MM.1S (cell line): Measurements from ENCODE around the gene PDE10A.
"Not testable (repeated sequence)": the region's sequence is repeated elsewhere in the genome, so short reads cannot be mapped to it uniquely, and the experiment has no call there.

Experiments used
- DNase-seq: peaks from one replicate; pipeline ENCODE4 v3.0.0-alpha.2; 2015
- H2AFZ ChIP-seq: fragments of 300-600 bp; sonication (generic); 2 replicates; pipeline ENCODE4 v1.6.0; 2016; ENCODE audit warnings: antibody characterized with exemption, low read length
- H3F3A ChIP-seq: fragments of 300-600 bp; sonication (generic); 2 replicates; pipeline ENCODE4 v1.6.1; 2016; ENCODE audit warnings: mild to moderate bottlenecking, antibody characterized with exemption, low read length, moderate library complexity, mixed read lengths; ENCODE audit not compliant: insufficient read depth
- H3K27ac ChIP-seq: fragments of 300-600 bp; sonication (generic); 2 replicates; pipeline ENCODE4 v1.5.1; 2016; ENCODE audit warnings: mild to moderate bottlenecking, low read length
- H3K27me3 ChIP-seq: fragments of 300-600 bp; sonication (generic); replicated peaks from 2 replicates; pipeline ENCODE4 v1.6.0; 2016; ENCODE audit warnings: low read length; ENCODE audit not compliant: insufficient read depth
- H3K36me3 ChIP-seq: fragments of 300-600 bp; sonication (generic); replicated peaks from 2 replicates; pipeline ENCODE4 v1.6.1; 2016; ENCODE audit warnings: mild to moderate bottlenecking, low read length, mixed read lengths; ENCODE audit not compliant: insufficient read depth
- H3K4me1 ChIP-seq: fragments of 300-600 bp; sonication (generic); 2 replicates; pipeline ENCODE4 v1.6.1; 2016; ENCODE audit warnings: low read length, mixed read lengths
- H3K4me2 ChIP-seq: fragments of 300-600 bp; sonication (generic); 2 replicates; pipeline ENCODE4 v1.6.0; 2016; ENCODE audit warnings: low read depth, low read length
- H3K4me3 ChIP-seq: fragments of 300-600 bp; sonication (generic); 2 replicates; pipeline ENCODE4 v1.5.1; 2016; ENCODE audit warnings: low read length, mixed read lengths
- H3K79me2 ChIP-seq: fragments of 300-600 bp; sonication (generic); 2 replicates; pipeline ENCODE4 v1.6.1; 2016; ENCODE audit warnings: mixed run types, low read length, mixed read lengths
- H3K9ac ChIP-seq: fragments of 300-600 bp; sonication (generic); 2 replicates; pipeline ENCODE4 v1.6.1; 2016; ENCODE audit warnings: low read length, mixed read lengths
- H3K9me2 ChIP-seq: fragments of 300-600 bp; sonication (generic); replicated peaks from 2 replicates; pipeline ENCODE4 v1.6.1; 2016; ENCODE audit warnings: mild to moderate bottlenecking, low read length, mixed read lengths; ENCODE audit not compliant: insufficient read depth
- H3K9me3 ChIP-seq: fragments of 300-600 bp; sonication (generic); replicated peaks from 2 replicates; pipeline ENCODE4 v1.6.1; 2016; ENCODE audit warnings: mild to moderate bottlenecking, low read length, mixed read lengths; ENCODE audit not compliant: insufficient read depth
- H4K20me1 ChIP-seq: fragments of 300-600 bp; sonication (generic); 2 replicates; pipeline ENCODE4 v1.6.1; 2016; ENCODE audit warnings: mild to moderate bottlenecking, low read length, moderate library complexity, mixed read lengths; ENCODE audit not compliant: insufficient read depth
- CTCF ChIP-seq: fragments of 300-600 bp; sonication (generic); IDR thresholded peaks from 2 replicates; pipeline ENCODE4 v1.5.1; 2016; ENCODE audit warnings: antibody characterized with exemption, low read length, mixed read lengths
- EZH2 ChIP-seq: fragments of 300-600 bp; sonication (generic); optimal IDR thresholded peaks from 2 replicates; pipeline ENCODE3; 2017; ENCODE audit warnings: low read depth, mild to moderate bottlenecking, antibody characterized with exemption, low read length, mixed read lengths
- EZH2phosphoT487 ChIP-seq: fragments of 300-600 bp; sonication (generic); IDR thresholded peaks from 2 replicates; pipeline ENCODE4 v1.6.1; 2018; ENCODE audit warnings: antibody characterized with exemption, low read length

PDE10A gene

GRCh38 chr6:165511807-165512206, 151.2 kb downstream of the PDE10A start:
- no peaks in the 10 kb centered on the region for H3K9me2 ChIP-seq
- no peak overlapping the region for H2AFZ ChIP-seq
- no peaks in the 10 kb centered on the region for H3F3A ChIP-seq
- no peaks in the 10 kb centered on the region for H3K9me3 ChIP-seq
- no peak overlapping the region for H3K9ac ChIP-seq
- H3K79me2 ChIP-seq: no peaks in the 10 kb centered on the region
- H3K36me3 ChIP-seq: no peaks in the 10 kb centered on the region
- H3K27me3 ChIP-seq: no peaks in the 10 kb centered on the region
- H3K4me1 ChIP-seq: no peaks in the 10 kb centered on the region
- no peak overlapping the region for H3K4me3 ChIP-seq
- H3K27ac ChIP-seq: no peak overlapping the region
- no peak overlapping the region for H3K4me2 ChIP-seq
- TF ChIP-seq CTCF: no peak
- TF ChIP-seq EZH2phosphoT487: no peak
- TF ChIP-seq EZH2: no peak
- DNase-seq: peak; percentile 30
- H4K20me1 ChIP-seq: no peaks in the 10 kb centered on the region

GRCh38 chr6:165508321-165508869, 154.6 kb downstream of the PDE10A start:
- no peak for DNase-seq
- H3K4me3 ChIP-seq: no peak overlapping the region
- H3K36me3 ChIP-seq: no peaks in the 10 kb centered on the region
- no peaks in the 10 kb centered on the region for H3K9me2 ChIP-seq
- H3K79me2 ChIP-seq: no peaks in the 10 kb centered on the region
- H3K9ac ChIP-seq: no peak overlapping the region
- H3K9me3 ChIP-seq: no peaks in the 10 kb centered on the region
- no peaks in the 10 kb centered on the region for H4K20me1 ChIP-seq
- H3F3A ChIP-seq: no peaks in the 10 kb centered on the region
- no peak overlapping the region for H2AFZ ChIP-seq
- H3K27me3 ChIP-seq: no peaks in the 10 kb centered on the region
- no peaks in the 10 kb centered on the region for H3K4me1 ChIP-seq
- no peak overlapping the region for H3K27ac ChIP-seq
- TF ChIP-seq EZH2 (no peak), EZH2phosphoT487 (no peak), CTCF (no peak)
- no peak overlapping the region for H3K4me2 ChIP-seq

- Histone ChIP-seq H2AFZ (no peak overlapping the region), H3K27me3 (no peaks in the 10 kb centered on the region), H3K9me2 (no peaks in the 10 kb centered on the region), H3K27ac (no peak overlapping the region), H3K4me3 (no peak overlapping the region), H3K79me2 (no peaks in the 10 kb centered on the region), H3K36me3 (no peaks in the 10 kb centered on the region), H3K4me1 (no peaks in the 10 kb centered on the region), H3F3A (no peaks in the 10 kb centered on the region), H3K9me3 (no peaks in the 10 kb centered on the region), H3K4me2 (no peak overlapping the region), H3K9ac (no peak overlapping the region), H4K20me1 (no peaks in the 10 kb centered on the region)
- no peak for DNase-seq
- no peak for TF ChIP-seq EZH2
- no peak for TF ChIP-seq EZH2phosphoT487
- TF ChIP-seq CTCF: no peak
These were observed 156.4 kb downstream of the PDE10A start for GRCh38 chr6:165506657-165507056.

- H4K20me1 ChIP-seq, H3K9ac ChIP-seq, H3K4me2 ChIP-seq, H3K79me2 ChIP-seq, H3K9me3 ChIP-seq, H2AFZ ChIP-seq, DNase-seq, H3K27ac ChIP-seq, H3F3A ChIP-seq, H3K4me3 ChIP-seq, H3K27me3 ChIP-seq, H3K36me3 ChIP-seq, H3K9me2 ChIP-seq, H3K4me1 ChIP-seq: not testable (repeated sequence)
These were observed 162.7 kb downstream of the PDE10A start for GRCh38 chr6:165500214-165500907.
